SK-N-MC (cell line): Measurements from ENCODE around the gene LIMK2.

Experiments
- DNase-seq: peaks from one replicate; pipeline ENCODE4 v3.0.0-alpha.2; 2011; ENCODE audit warnings: low read depth, low spot score
- H3K27ac ChIP-seq: fragments of 200-600 bp; sonication (generic); 2 replicates; pipeline ENCODE4 v1.5.1; 2016; ENCODE audit warnings: mixed run types
- H3K36me3 ChIP-seq: fragments of 200-600 bp; sonication (generic); 2 replicates; pipeline ENCODE4 v1.6.1; 2017; ENCODE audit warnings: antibody characterized with exemption, low read length, mixed read lengths; ENCODE audit not compliant: insufficient read depth
- H3K4me3 ChIP-seq: fragments of 200-600 bp; sonication (generic); 2 replicates; pipeline ENCODE4 v1.5.1; 2016
- H3K9ac ChIP-seq: fragments of 200-600 bp; sonication (generic); 2 replicates; pipeline ENCODE4 v1.8.0; 2017; ENCODE audit warnings: mixed run types, mixed read lengths; ENCODE audit not compliant: insufficient read length
- H3K9me3 ChIP-seq: fragments of 200-600 bp; sonication (generic); 2 replicates; pipeline ENCODE4 v1.6.1; 2017; ENCODE audit warnings: low read depth, mild to moderate bottlenecking, antibody characterized with exemption, low read length, moderate library complexity, mixed read lengths
- EZH2 ChIP-seq: fragments of 200-600 bp; sonication (generic); IDR thresholded peaks from one replicate; pipeline ENCODE4 v1.6.1; 2017; ENCODE audit warnings: antibody characterized with exemption
- FOXP2 ChIP-seq: optimal IDR thresholded peaks from 2 replicates; pipeline ENCODE3; 2011; ENCODE audit warnings: mild to moderate bottlenecking, moderate library complexity; ENCODE audit not compliant: insufficient read depth; ENCODE audit errors: extremely low read length, control extremely low read depth
- POLR2AphosphoS5 ChIP-seq: IDR thresholded peaks from 2 replicates; pipeline ENCODE4 v1.6.1; 2012; ENCODE audit warnings: mild to moderate bottlenecking, low read depth, low read length, borderline replicate concordance

The LIMK2 gene

GRCh38 chr22:31279821-31280505, 67.9 kb downstream of the LIMK2 start:
- no peak for TF ChIP-seq FOXP2
- TF ChIP-seq POLR2AphosphoS5: no peak
- no peak for TF ChIP-seq EZH2
- Histone ChIP-seq H3K4me3 (no peak overlapping the region), H3K27ac (no peak overlapping the region), H3K36me3 (no peaks in the 10 kb centered on the region), H3K9me3 (no peaks in the 10 kb centered on the region), H3K9ac (no peak overlapping the region)
- no peak for DNase-seq

GRCh38 chr22:31281733-31282132, 69.6 kb downstream of the LIMK2 start:
- TF ChIP-seq FOXP2: no peak
- no peak for TF ChIP-seq EZH2
- TF ChIP-seq POLR2AphosphoS5: no peak
- Histone ChIP-seq H3K27ac (no peak overlapping the region), H3K9ac (no peak overlapping the region), H3K9me3 (no peaks in the 10 kb centered on the region), H3K4me3 (no peak overlapping the region), H3K36me3 (no peaks in the 10 kb centered on the region)
- DNase-seq: no peak

- Histone ChIP-seq H3K9ac (no peak overlapping the region), H3K9me3 (no peaks in the 10 kb centered on the region), H3K4me3 (no peak overlapping the region), H3K27ac (no peak overlapping the region), H3K36me3 (no peaks in the 10 kb centered on the region)
- no peak for DNase-seq
- TF ChIP-seq POLR2AphosphoS5: no peak
- TF ChIP-seq FOXP2: no peak
- no peak for TF ChIP-seq EZH2
These were observed 70.8 kb downstream of the LIMK2 start for GRCh38 chr22:31282748-31283468.

GRCh38 chr22:31284281-31285155, 72.4 kb downstream of the LIMK2 start:
- DNase-seq: no peak
- H3K9ac ChIP-seq: no peak overlapping the region
- H3K27ac ChIP-seq: no peak overlapping the region
- no peaks in the 10 kb centered on the region for H3K9me3 ChIP-seq
- H3K36me3 ChIP-seq: no peaks in the 10 kb centered on the region
- TF ChIP-seq POLR2AphosphoS5 (no peak), EZH2 (no peak), FOXP2 (no peak)
- H3K4me3 ChIP-seq: no peak overlapping the region

- H3K27ac ChIP-seq: no peak overlapping the region
- no peaks in the 10 kb centered on the region for H3K36me3 ChIP-seq
- no peak for DNase-seq
- TF ChIP-seq EZH2 (no peak), FOXP2 (no peak)
- H3K9me3 ChIP-seq: no peaks in the 10 kb centered on the region
- no peak overlapping the region for H3K4me3 ChIP-seq
- H3K9ac ChIP-seq: no peak overlapping the region
These were observed 74.5 kb downstream of the LIMK2 start for GRCh38 chr22:31286360-31287255.

GRCh38 chr22:31287818-31288495, 75.9 kb downstream of the LIMK2 start:
- no peak overlapping the region for H3K9ac ChIP-seq
- TF ChIP-seq FOXP2 (no peak), POLR2AphosphoS5 (no peak), EZH2 (no peak)
- H3K9me3 ChIP-seq: no peaks in the 10 kb centered on the region
- DNase-seq: no peak
- no peaks in the 10 kb centered on the region for H3K36me3 ChIP-seq
- H3K4me3 ChIP-seq: no peak overlapping the region
- no peak overlapping the region for H3K27ac ChIP-seq

GRCh38 chr22:31288496-31289240, 76.6 kb downstream of the LIMK2 start:
- Histone ChIP-seq H3K9me3 (no peaks in the 10 kb centered on the region), H3K9ac (no peak overlapping the region), H3K27ac (no peak overlapping the region), H3K4me3 (no peak overlapping the region), H3K36me3 (no peaks in the 10 kb centered on the region)
- DNase-seq: no peak
- TF ChIP-seq EZH2: no peak
- no peak for TF ChIP-seq POLR2AphosphoS5
- TF ChIP-seq FOXP2: no peak
